Measurements from ENCODE around the gene MANF. TPM values are rescaled to one million over a fixed set of nuclear protein-coding genes. Genes with fewer than 3 reads are reported as not detected.

The MANF gene
- total and polyA plus RNA-seq, 2 of the 4 experiments (the other 2 are of a cell fraction) = 65.4 to 122 TPM

GRCh38 chr3:51384726-51385473, at the start of gene MANF (continued):
- TF ChIP-seq SMC3 (IDR thresholded peaks at IDR 0.05; ENCODE audit: low read depth, low read length) (no peak), CHD1 (IDR thresholded peaks at IDR 0.05; ENCODE audit: low read depth, low read length) (0 out of 2 replicates have a peak, but pooled peaks have one; percentile 74), RFX5 (IDR thresholded peaks at IDR 0.05; ENCODE audit: low read depth, low read length) (peak; percentile 49; the same call in 1 of the 2 replicates), RCOR1 (IDR thresholded peaks at IDR 0.05; ENCODE audit: insufficient replicate concordance, low read length) (no peak), BHLHE40 (IDR thresholded peaks at IDR 0.05; ENCODE audit: low read depth, low read length) (no peak)

DNA sequence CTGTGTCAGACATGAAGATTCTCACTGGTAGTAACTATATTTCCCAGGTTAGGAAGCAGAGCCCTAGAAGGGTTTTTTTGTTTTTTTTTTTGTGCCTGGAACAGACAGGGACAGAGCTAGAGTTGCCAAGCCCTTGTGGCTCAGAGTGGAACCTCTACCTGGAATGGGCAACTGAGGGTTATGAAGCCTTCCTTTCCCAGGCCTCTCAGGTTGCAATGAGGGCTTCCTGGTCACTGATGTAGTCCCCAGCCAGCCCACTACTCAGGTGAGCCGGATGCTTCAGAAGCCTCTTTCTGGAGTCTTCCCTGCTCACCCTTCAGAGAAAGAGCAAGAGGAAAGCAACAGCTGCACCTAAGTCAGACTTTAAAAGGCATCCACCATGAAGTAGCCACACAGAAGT, 48.8 kb upstream of the MANF start:
- Histone ChIP-seq H2BK5ac (ENCODE audit: low read depth, low read length, poor library complexity, severe bottlenecking) (no peak overlapping the region), H3K18ac (ENCODE audit: low read depth, low read length) (no peak overlapping the region), H3K9me3 (ENCODE audit: control insufficient read depth, insufficient read depth, low read length) (no peaks in the 10 kb centered on the region), H2AK9ac (replicated peaks; ENCODE audit: low read depth, low read length, poor library complexity) (no peak overlapping the region), H3K36me3 (ENCODE audit: control insufficient read depth, insufficient read depth, low read length) (no peaks in the 10 kb centered on the region), H2AK5ac (ENCODE audit: low read depth, low read length) (no peak overlapping the region), H2BK15ac (ENCODE audit: low read depth, low read length) (no peak overlapping the region), H3K27me3 (ENCODE audit: control insufficient read depth, insufficient read depth, low read length) (no peaks in the 10 kb centered on the region; the same call in 1 of the 2 replicates), H4K91ac (ENCODE audit: insufficient read depth, low read depth, low read length) (no peak overlapping the region), H4K8ac (ENCODE audit: low read depth in 2 of 2, low read length in 2 of 2) (no peak overlapping the region), H3K4me3 (ENCODE audit: insufficient read depth, low read depth, low read length) (no peak overlapping the region), H3K9ac (ENCODE audit: low read depth, low read length) (no peak overlapping the region), H3K9me1 (ENCODE audit: insufficient read depth, low read length) (peaks cover 6% of the 10 kb centered on the region), H4K20me1 (ENCODE audit: insufficient read depth, low read length) (no peaks in the 10 kb centered on the region), H3K23ac (ENCODE audit: low read depth, low read length) (no peak overlapping the region), H3K56ac (ENCODE audit: extremely low read depth, insufficient read depth, low read length) (no peak overlapping the region), H3K79me1 (ENCODE audit: low read depth in 1 of 2, low read length in 2 of 2) (no peaks in the 10 kb centered on the region), H2AFZ (replicated peaks; ENCODE audit: low read length, poor library complexity) (no peak overlapping the region), H3K27ac (ENCODE audit: insufficient read depth, low read length) (no peak overlapping the region), H2BK120ac (ENCODE audit: low read depth, low read length) (no peak overlapping the region), H3K4me1 (ENCODE audit: control insufficient read depth, insufficient read depth, low read length) (peaks cover 13% of the 10 kb centered on the region), H3K4me2 (ENCODE audit: low read depth, low read length) (no peak overlapping the region), H2BK20ac (ENCODE audit: low read depth, low read length) (no peak overlapping the region), H4K5ac (ENCODE audit: low read depth, low read length) (no peak overlapping the region), H3K14ac (replicated peaks; ENCODE audit: low read depth, low read length) (no peak overlapping the region), H3K4ac (ENCODE audit: low read depth, low read length) (no peak overlapping the region)
- no peak for TF ChIP-seq RAD21 (IDR thresholded peaks at IDR 0.05; ENCODE audit: low read length)
- TF ChIP-seq SMC3 (IDR thresholded peaks at IDR 0.05; ENCODE audit: low read depth, low read length) = no peak
- no peak for TF ChIP-seq FOS (IDR thresholded peaks at IDR 0.05; ENCODE audit: low read depth, low read length)
- TF ChIP-seq MAFK (IDR thresholded peaks at IDR 0.05; ENCODE audit: low read depth, low read length) = no peak
- no peak for TF ChIP-seq MXI1 (IDR thresholded peaks at IDR 0.05; ENCODE audit: borderline replicate concordance, low read depth, low read length)
- no peak for TF ChIP-seq CHD1 (IDR thresholded peaks at IDR 0.05; ENCODE audit: low read depth, low read length)
- no peak for TF ChIP-seq NFE2L2 (IDR thresholded peaks at IDR 0.05; ENCODE audit: low read depth, low read length)
- TF ChIP-seq BHLHE40 (IDR thresholded peaks at IDR 0.05; ENCODE audit: low read depth, low read length) = no peak
- no peak for TF ChIP-seq CEBPB (IDR thresholded peaks at IDR 0.05; ENCODE audit: low read depth, low read length)
- no peak for TF ChIP-seq USF2 (IDR thresholded peaks at IDR 0.05; ENCODE audit: low read depth, low read length)
- TF ChIP-seq CTCF (conservative IDR thresholded peaks at IDR 0.05; ENCODE audit: low read depth, low read length) = no peak
- no peak for TF ChIP-seq RCOR1 (IDR thresholded peaks at IDR 0.05; ENCODE audit: insufficient replicate concordance, low read length)
- no peak for TF ChIP-seq POLR2A (IDR thresholded peaks at IDR 0.05; ENCODE audit: low read depth, low read length)
- dilution Hi-C loops (cut with HindIII; ENCODE audit: low sequenced_read_pairs, unreplicated experiment) (no loop called here), intact Hi-C loops (cut with micrococcal nuclease) (loop anchor here (10.0 kb wide), 1 partner anchor 589 kb away; no protein-coding TSS in a partner anchor), in situ Hi-C loops (cut with MboI; ENCODE audit: low sequenced_read_pairs) (no loop called here)
- WGBS, 2 experiments (ENCODE audit: extremely low coverage in 2 of 2, insufficient read length in 1 of 2) = no CpG with 5 or more reads among the region's 1 CpG
- no peak for DNase-seq
- BruUV-seq (replicated peaks) = no TSS peak
- ChIA-PET CTCF (interaction anchor here (1.0 kb wide), 1 partner anchor 25 kb away, joined by 3 read pairs; no protein-coding TSS in a partner anchor), POLR2A (ENCODE audit: unreplicated experiment) (interaction anchor here (0.5 kb wide), 1 partner anchor 721 kb away, joined by 4 read pairs; no protein-coding TSS in a partner anchor)
- no peak for ATAC-seq (ENCODE audit: low read depth)

All from IMR-90 (cell line).